ENCODE results near the gene DSCAML1.

Gene DSCAML1

DNA sequence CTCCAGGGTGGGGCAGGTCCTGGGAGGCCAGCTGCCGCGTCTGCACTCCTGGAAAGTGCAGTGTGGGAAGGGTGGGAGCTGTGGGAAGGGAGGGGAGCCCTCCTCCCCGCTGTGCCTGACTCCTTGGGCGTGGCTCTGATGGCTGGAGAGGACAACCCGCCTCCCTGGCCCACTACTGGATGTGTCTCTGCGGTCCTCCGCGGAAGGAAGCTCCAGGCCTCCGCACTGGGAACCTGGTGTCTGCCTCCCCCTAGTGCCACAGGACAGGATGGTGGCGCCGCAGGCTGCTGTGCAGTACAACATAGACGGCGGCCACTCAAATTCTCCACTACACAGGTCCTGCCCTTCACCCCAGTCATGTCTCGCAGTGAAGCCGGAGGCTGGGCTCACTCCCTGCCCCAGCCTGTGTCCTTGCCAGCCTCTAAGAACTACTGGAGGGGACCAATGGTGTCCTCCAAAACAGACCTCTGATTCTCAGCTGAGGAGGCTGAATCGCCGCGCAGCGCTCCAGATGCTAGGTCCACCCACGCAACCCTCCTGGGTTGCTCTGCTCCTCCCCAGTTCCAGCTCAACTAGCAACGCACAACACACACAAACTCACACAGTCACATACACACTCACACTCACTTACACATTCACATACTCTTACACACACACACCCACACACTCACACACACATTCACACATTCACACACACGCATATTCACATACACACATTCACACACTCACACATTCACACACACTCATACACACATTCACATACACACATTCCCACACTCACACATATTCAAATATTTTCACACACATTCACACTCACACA is 12.4 kb upstream of the DSCAML1 start:
- Histone ChIP-seq H3K9me3 (no peaks in the 10 kb centered on the region), H3K27me3 (no peaks in the 10 kb centered on the region), H3K36me3 (no peaks in the 10 kb centered on the region), H3K4me3 (ENCODE audit: low read depth, low read length) (peak overlapping the region; percentile 35), H3K4me1 (peaks cover 3% of the 10 kb centered on the region)
- DNase-seq: peak; percentile 92
- TF ChIP-seq, protein P1, sequence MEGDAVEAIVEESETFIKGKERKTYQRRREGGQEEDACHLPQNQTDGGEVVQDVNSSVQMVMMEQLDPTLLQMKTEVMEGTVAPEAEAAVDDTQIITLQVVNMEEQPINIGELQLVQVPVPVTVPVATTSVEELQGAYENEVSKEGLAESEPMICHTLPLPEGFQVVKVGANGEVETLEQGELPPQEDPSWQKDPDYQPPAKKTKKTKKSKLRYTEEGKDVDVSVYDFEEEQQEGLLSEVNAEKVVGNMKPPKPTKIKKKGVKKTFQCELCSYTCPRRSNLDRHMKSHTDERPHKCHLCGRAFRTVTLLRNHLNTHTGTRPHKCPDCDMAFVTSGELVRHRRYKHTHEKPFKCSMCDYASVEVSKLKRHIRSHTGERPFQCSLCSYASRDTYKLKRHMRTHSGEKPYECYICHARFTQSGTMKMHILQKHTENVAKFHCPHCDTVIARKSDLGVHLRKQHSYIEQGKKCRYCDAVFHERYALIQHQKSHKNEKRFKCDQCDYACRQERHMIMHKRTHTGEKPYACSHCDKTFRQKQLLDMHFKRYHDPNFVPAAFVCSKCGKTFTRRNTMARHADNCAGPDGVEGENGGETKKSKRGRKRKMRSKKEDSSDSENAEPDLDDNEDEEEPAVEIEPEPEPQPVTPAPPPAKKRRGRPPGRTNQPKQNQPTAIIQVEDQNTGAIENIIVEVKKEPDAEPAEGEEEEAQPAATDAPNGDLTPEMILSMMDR (IDR thresholded peaks at IDR 0.05; ENCODE audit: low read depth, low read length): peak; percentile 80

DNA sequence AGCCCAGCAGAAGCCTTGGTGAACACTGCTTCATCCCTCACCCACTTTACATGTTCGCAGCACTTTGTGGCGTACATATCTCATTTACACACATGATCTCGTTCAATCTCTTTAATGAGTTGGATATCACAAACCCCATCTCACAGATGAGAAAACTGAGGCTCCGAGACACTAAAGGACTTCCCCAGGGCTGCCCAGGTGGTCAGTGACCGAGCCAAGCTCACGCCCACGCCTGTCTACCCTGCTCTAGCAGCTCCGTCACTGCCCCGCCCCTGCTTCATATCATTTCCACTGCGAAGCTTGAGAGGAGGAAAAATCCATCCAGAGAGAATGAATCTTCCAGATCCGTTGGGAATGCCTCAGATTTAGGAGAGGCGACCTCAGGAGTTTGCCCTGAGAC is 11.8 kb upstream of the DSCAML1 start:
- H3K9me3 ChIP-seq: no peaks in the 10 kb centered on the region
- no peaks in the 10 kb centered on the region for H3K36me3 ChIP-seq
- no peaks in the 10 kb centered on the region for H3K27me3 ChIP-seq
- TF ChIP-seq, protein P1 (IDR thresholded peaks at IDR 0.05; ENCODE audit: low read depth, low read length): no peak
- no peak for DNase-seq
- no peak overlapping the region for H3K4me3 ChIP-seq (ENCODE audit: low read depth, low read length)
- no peaks in the 10 kb centered on the region; the same call in 1 of the 2 replicates for H3K4me1 ChIP-seq

DNA sequence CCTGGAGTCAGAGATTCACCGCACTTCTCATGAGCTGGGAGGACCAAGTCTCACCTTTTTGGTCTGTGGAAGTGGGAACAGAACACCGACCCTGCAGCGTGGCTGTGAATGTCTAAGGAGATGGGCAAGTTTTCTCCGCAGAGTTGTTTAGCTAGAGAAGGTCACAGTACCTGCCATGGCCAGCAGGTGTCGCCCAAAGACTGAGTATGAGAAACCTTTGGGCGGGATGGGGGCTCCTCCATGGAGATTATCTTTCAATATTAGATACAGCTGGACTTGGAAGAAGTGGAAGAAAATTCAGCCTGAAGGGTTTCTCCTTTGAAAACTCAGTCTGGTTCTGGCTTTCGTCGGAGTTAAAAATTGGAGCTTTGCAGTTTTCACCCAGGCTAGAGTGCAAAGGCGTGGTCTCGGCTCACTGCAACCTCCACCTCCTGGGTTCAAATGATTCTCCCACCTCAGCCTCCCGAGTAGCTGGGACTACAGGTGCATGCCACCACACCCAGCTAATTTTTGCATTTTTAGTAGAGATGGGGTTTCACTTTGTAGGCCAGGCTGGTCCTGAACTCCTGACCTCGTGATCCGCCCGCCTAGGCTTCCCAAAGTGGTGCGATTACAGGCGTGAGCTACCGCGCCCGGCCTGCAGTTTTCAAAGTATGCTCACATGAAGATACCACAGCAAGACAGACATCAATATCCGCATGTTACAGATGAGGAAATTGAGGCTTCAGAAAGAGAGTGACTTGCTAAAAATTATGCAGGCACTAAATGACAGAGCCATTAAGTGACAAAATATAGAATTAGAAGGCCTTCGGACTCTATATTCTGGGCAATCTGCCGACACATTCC is 10.7 kb upstream of the DSCAML1 start:
- H3K27me3 ChIP-seq: no peaks in the 10 kb centered on the region
- H3K36me3 ChIP-seq: no peaks in the 10 kb centered on the region
- DNase-seq: peak; percentile 83
- no peaks in the 10 kb centered on the region; the same call in 1 of the 2 replicates for H3K4me1 ChIP-seq
- no peaks in the 10 kb centered on the region for H3K9me3 ChIP-seq
- no peak overlapping the region for H3K4me3 ChIP-seq (ENCODE audit: low read depth, low read length)
- TF ChIP-seq, protein P1 (IDR thresholded peaks at IDR 0.05; ENCODE audit: low read depth, low read length): peak; percentile 91

DNA sequence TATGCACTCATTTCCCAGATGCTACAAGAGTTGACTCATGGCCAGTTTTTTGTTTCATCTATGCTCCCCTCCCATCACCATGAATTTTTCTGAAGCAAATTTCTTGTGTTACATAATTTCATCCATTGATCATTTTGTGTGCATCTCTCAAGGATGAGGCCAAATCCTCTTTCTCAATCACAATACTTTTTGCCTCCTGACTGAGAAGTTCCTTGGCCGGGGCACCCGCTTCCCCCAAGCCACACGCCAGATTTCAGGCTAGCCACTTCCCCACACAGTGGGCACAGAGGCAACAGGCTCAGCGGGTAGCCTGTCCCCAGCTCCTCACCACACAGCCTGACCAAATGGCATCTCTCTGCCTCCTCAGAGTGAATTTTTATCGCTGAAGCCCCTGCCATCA is 9.8 kb upstream of the DSCAML1 start:
- Histone ChIP-seq H3K9me3 (no peaks in the 10 kb centered on the region), H3K4me1 (no peaks in the 10 kb centered on the region; the same call in 1 of the 2 replicates), H3K27me3 (no peaks in the 10 kb centered on the region), H3K4me3 (ENCODE audit: low read depth, low read length) (no peak overlapping the region), H3K36me3 (no peaks in the 10 kb centered on the region)
- DNase-seq: no peak
- TF ChIP-seq, protein P1 (IDR thresholded peaks at IDR 0.05; ENCODE audit: low read depth, low read length): no peak

DNA sequence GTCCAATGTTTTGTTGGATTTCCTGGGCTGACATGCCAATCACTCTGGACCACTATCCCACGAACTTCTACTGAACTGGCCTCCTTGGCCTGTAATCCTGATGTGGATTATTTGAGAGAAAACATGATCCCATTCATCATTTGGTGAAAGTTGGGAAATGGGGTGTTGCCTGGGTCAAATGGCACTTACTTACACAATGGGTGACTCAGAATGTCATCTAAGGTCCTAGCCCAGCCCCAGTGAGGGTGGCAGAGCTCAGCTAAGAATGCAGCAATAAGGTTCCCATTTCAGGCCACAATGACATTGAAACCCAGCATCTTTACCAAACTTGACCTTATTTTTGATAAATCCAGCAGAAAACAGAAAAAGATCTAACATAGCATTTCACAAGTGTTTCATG is 8.0 kb upstream of the DSCAML1 start:
- no peak for DNase-seq

More for the DNA sequence above, 8.0 kb upstream of the DSCAML1 start:
- TF ChIP-seq, protein P1 (IDR thresholded peaks at IDR 0.05; ENCODE audit: low read depth, low read length): no peak
- H3K4me1 ChIP-seq: no peaks in the 10 kb centered on the region; the same call in 1 of the 2 replicates
- no peaks in the 10 kb centered on the region for H3K36me3 ChIP-seq
- H3K4me3 ChIP-seq (ENCODE audit: low read depth, low read length): no peak overlapping the region
- H3K9me3 ChIP-seq: no peaks in the 10 kb centered on the region
- H3K27me3 ChIP-seq: no peaks in the 10 kb centered on the region
